ENCODE data around the gene MB. TPM values are rescaled to one million over a fixed set of nuclear protein-coding genes. Genes with fewer than 3 reads are reported as not detected.
A peak's percentile ranks its signal among the peaks of the same experiment; 100 is the strongest.
"Not testable (repeated sequence)": the region's sequence is repeated elsewhere in the genome, so short reads cannot be mapped to it uniquely, and the experiment has no call there.

MB gene
- total and polyA plus RNA-seq, 5 donors: 7,621 to 14,884 (median 10,770) TPM

- Histone ChIP-seq H3K27me3 (ENCODE audit: control insufficient read depth, insufficient read depth) (no peaks in the 10 kb centered on the region), H3K27ac (ENCODE audit: low read length) (peak overlapping the region; percentile 55), H3K4me3 (ENCODE audit: low read length) (peak overlapping the region; percentile 49), H3K9me3 (ENCODE audit: control insufficient read depth, low read length) (no peaks in the 10 kb centered on the region), H3K4me1 (ENCODE audit: control insufficient read depth, insufficient read depth, low read length) (peaks cover 6% of the 10 kb centered on the region)
- ATAC-seq: peak; percentile 82 to 86
- peak; percentile 78 to 93 (median 88) for DNase-seq
- 2% methylated on average over 21 of the region's 21 CpGs for WGBS
- intact Hi-C loops (cut with DNase I): loop anchor here in 2 of 4 donors (5.0 to 10.0 kb wide), 4 partner anchors 115 to 495 kb away; no protein-coding TSS in a partner anchor
Observed at GRCh38 chr22:35627267-35628041, 10.3 kb upstream of the MB start.

- peaks cover 8% of the 10 kb centered on the region for H3K4me1 ChIP-seq (ENCODE audit: control insufficient read depth, insufficient read depth, low read length)
Observed at GRCh38 chr22:35625763-35626432, 8.8 kb upstream of the MB start.

GRCh38 chr22:35624547-35624946 is 7.4 kb upstream of the MB start:
- no peaks in the 10 kb centered on the region for H3K9me3 ChIP-seq (ENCODE audit: control insufficient read depth, low read length)
- no peak for DNase-seq
- H3K27me3 ChIP-seq (ENCODE audit: control insufficient read depth, insufficient read depth): no peaks in the 10 kb centered on the region
- intact Hi-C loops (cut with DNase I): loop anchor here in 2 of 4 donors (2.0 to 10.0 kb wide), 2 partner anchors 42 to 190 kb away; no protein-coding TSS in a partner anchor
- no peak overlapping the region for H3K27ac ChIP-seq (ENCODE audit: low read length)
- H3K4me1 ChIP-seq (ENCODE audit: control insufficient read depth, insufficient read depth, low read length): peaks cover 8% of the 10 kb centered on the region
- no peak overlapping the region for H3K4me3 ChIP-seq (ENCODE audit: low read length)
- WGBS: 92% methylated on average over 6 of the region's 6 CpGs
- ATAC-seq: no peak

More at GRCh38 chr22:35625763-35626432, 8.8 kb upstream of the MB start:
- intact Hi-C loops (cut with DNase I): loop anchor here in 3 of 4 donors (2.0 to 10.0 kb wide), 5 partner anchors 43 to 496 kb away; no protein-coding TSS in a partner anchor
- WGBS: 61% methylated on average over 10 of the region's 10 CpGs
- Histone ChIP-seq H3K27me3 (ENCODE audit: control insufficient read depth, insufficient read depth) (no peaks in the 10 kb centered on the region), H3K9me3 (ENCODE audit: control insufficient read depth, low read length) (no peaks in the 10 kb centered on the region), H3K27ac (ENCODE audit: low read length) (no peak overlapping the region), H3K4me3 (ENCODE audit: low read length) (no peak overlapping the region)
- ATAC-seq: no peak
- DNase-seq: peak in 1 of 3 donors; percentile 38

GRCh38 chr22:35623885-35624284 is 6.8 kb upstream of the MB start:
- H3K27me3 ChIP-seq (ENCODE audit: control insufficient read depth, insufficient read depth); ATAC-seq; H3K4me3 ChIP-seq (ENCODE audit: low read length); H3K4me1 ChIP-seq (ENCODE audit: control insufficient read depth, insufficient read depth, low read length); H3K9me3 ChIP-seq (ENCODE audit: control insufficient read depth, low read length); DNase-seq; H3K27ac ChIP-seq (ENCODE audit: low read length): not testable (repeated sequence)
- WGBS: 94% methylated on average over 5 of the region's 5 CpGs
- intact Hi-C loops (cut with DNase I): loop anchor here in 2 of 4 donors (2.0 to 10.0 kb wide), 2 partner anchors 41 to 189 kb away; no protein-coding TSS in a partner anchor

DNA sequence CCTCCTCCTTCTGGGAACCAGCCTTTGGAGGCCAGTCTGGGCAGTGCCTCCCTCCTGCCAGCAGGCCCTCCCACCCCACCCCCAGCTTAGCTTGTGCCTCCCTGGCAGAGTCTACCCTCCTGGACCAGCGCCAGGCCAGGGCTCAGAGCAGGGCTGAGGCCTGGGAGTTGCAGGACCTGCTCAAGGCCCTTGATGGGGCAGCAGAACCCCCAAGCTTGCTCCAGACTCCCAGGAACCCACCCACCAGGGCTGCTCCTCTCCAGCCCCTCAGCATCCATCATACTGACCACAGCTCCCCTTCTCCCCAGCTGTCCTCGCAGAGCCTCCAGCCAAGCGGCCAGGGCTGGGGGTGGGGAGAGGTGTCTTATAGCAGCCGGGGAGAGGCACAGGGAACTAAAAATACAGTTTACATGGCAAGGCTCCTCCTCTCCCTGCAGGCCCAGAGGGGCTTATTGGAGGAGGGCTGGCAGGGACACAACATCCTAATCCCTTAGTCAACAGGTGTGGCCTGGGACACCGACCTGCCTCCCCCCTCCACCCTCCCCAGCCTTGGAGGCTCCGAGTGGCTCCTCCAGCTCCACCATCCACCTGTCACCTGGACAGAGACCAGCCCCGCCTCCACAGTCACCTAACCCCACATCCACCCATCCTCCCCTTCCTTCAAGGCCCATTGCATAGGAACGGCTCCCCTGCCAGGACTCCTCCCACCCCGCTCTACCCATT is 5.2 kb upstream of the MB start:
- Histone ChIP-seq H3K4me3 (ENCODE audit: low read length) (no peak overlapping the region), H3K9me3 (ENCODE audit: control insufficient read depth, low read length) (no peaks in the 10 kb centered on the region), H3K4me1 (ENCODE audit: control insufficient read depth, insufficient read depth, low read length) (peaks cover 8% of the 10 kb centered on the region), H3K27ac (ENCODE audit: low read length) (peak overlapping the region; percentile 90), H3K27me3 (ENCODE audit: control insufficient read depth, insufficient read depth) (no peaks in the 10 kb centered on the region)
- 58% methylated on average over 9 of the region's 9 CpGs for WGBS
- DNase-seq: peak; percentile 59 to 86 (median 80)
- ATAC-seq: peak; percentile 47 to 56
- intact Hi-C loops (cut with DNase I): loop anchor here in 1 of 4 donors (10.0 kb wide), 1 partner anchor 188 kb away; no protein-coding TSS in a partner anchor

DNA sequence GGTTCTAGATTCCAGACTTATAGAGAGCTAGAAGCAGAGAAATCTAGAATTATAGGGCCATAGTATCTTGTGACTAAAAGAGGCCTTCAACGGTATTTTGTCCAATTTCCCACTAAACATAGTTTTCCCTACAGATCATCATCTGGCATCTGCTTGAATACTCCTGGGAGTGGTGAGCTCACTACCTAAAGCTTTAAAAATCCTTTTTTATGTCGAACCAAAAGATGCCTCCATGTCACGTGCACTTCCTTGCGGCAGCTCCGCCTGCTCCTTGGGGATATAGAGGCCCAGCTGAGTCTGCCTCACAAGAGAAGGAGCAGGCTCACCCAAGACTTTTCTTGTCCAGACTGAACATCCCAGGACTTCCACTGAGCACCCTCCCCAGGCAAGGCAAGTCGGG is 4.3 kb upstream of the MB start:
- H3K4me1 ChIP-seq (ENCODE audit: control insufficient read depth, insufficient read depth, low read length): peaks cover 8% of the 10 kb centered on the region
- intact Hi-C loops (cut with DNase I): loop anchor here in 1 of 4 donors (10.0 kb wide), 1 partner anchor 187 kb away; no protein-coding TSS in a partner anchor
- no peaks in the 10 kb centered on the region for H3K27me3 ChIP-seq (ENCODE audit: control insufficient read depth, insufficient read depth)
- no peak overlapping the region for H3K4me3 ChIP-seq (ENCODE audit: low read length)
- ATAC-seq: no peak
- WGBS: 64% methylated on average over 6 of the region's 6 CpGs
- DNase-seq: no peak
- H3K9me3 ChIP-seq (ENCODE audit: control insufficient read depth, low read length): no peaks in the 10 kb centered on the region
- peak overlapping the region; percentile 90 for H3K27ac ChIP-seq (ENCODE audit: low read length)

GRCh38 chr22:35620624-35621251 is 3.6 kb upstream of the MB start:
- intact Hi-C loops (cut with DNase I): loop anchor here in 1 of 4 donors (10.0 kb wide), 1 partner anchor 186 kb away; no protein-coding TSS in a partner anchor
- H3K4me1 ChIP-seq (ENCODE audit: control insufficient read depth, insufficient read depth, low read length): peaks cover 8% of the 10 kb centered on the region
- H3K4me3 ChIP-seq (ENCODE audit: low read length): no peak overlapping the region
- peak; percentile 66 to 67 for ATAC-seq
- no peaks in the 10 kb centered on the region for H3K9me3 ChIP-seq (ENCODE audit: control insufficient read depth, low read length)
- WGBS: 59% methylated on average over 15 of the region's 15 CpGs
- peak in 2 of 3 donors; percentile 32 to 38 for DNase-seq
- H3K27ac ChIP-seq (ENCODE audit: low read length): peak overlapping the region; percentile 94
- H3K27me3 ChIP-seq (ENCODE audit: control insufficient read depth, insufficient read depth): no peaks in the 10 kb centered on the region

GRCh38 chr22:35619336-35620094 is 2.4 kb upstream of the MB start:
- no peaks in the 10 kb centered on the region for H3K9me3 ChIP-seq (ENCODE audit: control insufficient read depth, low read length)
- H3K4me3 ChIP-seq (ENCODE audit: low read length): no peak overlapping the region
- H3K27ac ChIP-seq (ENCODE audit: low read length): no peak overlapping the region
- no peaks in the 10 kb centered on the region for H3K27me3 ChIP-seq (ENCODE audit: control insufficient read depth, insufficient read depth)
- H3K4me1 ChIP-seq (ENCODE audit: control insufficient read depth, insufficient read depth, low read length): peaks cover 8% of the 10 kb centered on the region
- no peak for ATAC-seq
- no peak for DNase-seq
- WGBS: 89% methylated on average over 13 of the region's 13 CpGs
- intact Hi-C loops (cut with DNase I): loop anchor here in 1 of 4 donors (10.0 kb wide), 1 partner anchor 185 kb away; no protein-coding TSS in a partner anchor

GRCh38 chr22:35618427-35619223 is 1.5 kb upstream of the MB start:
- Histone ChIP-seq H3K4me1 (ENCODE audit: control insufficient read depth, insufficient read depth, low read length) (peaks cover 8% of the 10 kb centered on the region), H3K9me3 (ENCODE audit: control insufficient read depth, low read length) (no peaks in the 10 kb centered on the region), H3K4me3 (ENCODE audit: low read length) (no peak overlapping the region), H3K27ac (ENCODE audit: low read length) (no peak overlapping the region), H3K27me3 (ENCODE audit: control insufficient read depth, insufficient read depth) (no peaks in the 10 kb centered on the region)
- 100% methylated on average over 1 of the region's 1 CpG for WGBS
- DNase-seq: no peak
- no peak for ATAC-seq
- intact Hi-C loops (cut with DNase I): no loop called here
